Ovary (tissue), 3 donors: ENCODE measurements around the gene MCAM.

Source experiments
- CTCF ChIP-seq, 3 donors: fragments of 450-650 bp in 2 of 3; fragments of 200-600 bp in 1 of 3; IDR thresholded peaks; one replicate each; pipeline versions ENCODE4 v1.5.1 to v1.8.0; 2016 to 2022; ENCODE audit warnings: antibody characterized with exemption in 3 of 3, mild to moderate bottlenecking in 1 of 3
- EP300 ChIP-seq: sonication (generic); formaldehyde crosslinking; IDR thresholded peaks from one replicate; pipeline ENCODE4 v1.6.1; 2017; ENCODE audit warnings: antibody characterized with exemption
- donor health status: DM: no; HTN: no; CAD: no.

GRCh38 chr11:119263352-119263940 is 53.5 kb downstream of the MCAM start:
- TF ChIP-seq CTCF (IDR thresholded peaks at IDR 0.05) = no peak
- no peak for TF ChIP-seq EP300
